H1 (cell line): ENCODE data around the gene BCAS3.

Source experiments
- CTCF ChIP-seq, 3 experiments: IDR thresholded peaks; 1 replicate in 2 of 3; 2 replicates in 1 of 3; pipeline versions ENCODE4 v1.5.1 to v1.6.1; 2011; ENCODE audit warnings: low read length in 3 of 3, mild to moderate bottlenecking in 3 of 3, inconsistent platforms in 2 of 3, low read depth in 1 of 3, moderate library complexity in 1 of 3; ENCODE audit not compliant: insufficient read depth in 1 of 3; ENCODE audit errors: control extremely low read depth in 1 of 3
- POLR2A ChIP-seq, 2 experiments: IDR thresholded peaks; 1 replicate in 1 of 2; 2 replicates in 1 of 2; pipeline ENCODE4 v1.6.1; 2011; ENCODE audit warnings: low read depth in 2 of 2, low read length in 2 of 2, mild to moderate bottlenecking in 2 of 2; ENCODE audit errors: control extremely low read depth in 1 of 2

- no peak for TF ChIP-seq CTCF (IDR thresholded peaks at IDR 0.05; ENCODE audit: control extremely low read depth in 1 of 3, insufficient read depth in 1 of 3, low read depth in 1 of 3, low read length in 3 of 3)
- TF ChIP-seq POLR2A (IDR thresholded peaks at IDR 0.05; ENCODE audit: control extremely low read depth in 1 of 2, low read depth in 2 of 2, low read length in 2 of 2) = no peak
Measured at GRCh38 chr17:61227866-61228265, 550.2 kb downstream of the BCAS3 start.
